PC-9 (cell line): ENCODE data around the gene ARSK. TPM values are rescaled to one million over a fixed set of nuclear protein-coding genes. Genes with fewer than 3 reads are reported as not detected.

Experiments
- BruUV-seq: library from RNA; stranded (reverse); fragments of 400-500 nt; replicated peaks from 2 replicates; lab custom pipeline; 2021; lab: Mats Ljungman, UMichigan
- CTCF ChIA-PET: fragments of 300-600 bp; sonication (Branson Sonifier 250); formaldehyde crosslinking; loops from one replicate; lab custom pipeline; 2022; ENCODE audit warnings: antibody characterized with exemption; lab: Charles Lee
- POLR2A ChIA-PET: fragments of 300-600 bp; sonication (Branson Sonifier 250); formaldehyde crosslinking; loops from one replicate; lab custom pipeline; 2022; ENCODE audit warnings: antibody characterized with exemption; ENCODE audit not compliant: unreplicated experiment; lab: Charles Lee
- DNase-seq, 2 experiments: peaks; one replicate each; pipeline versions ENCODE4 v3.0.0 to v3.0.0-alpha.2; 2015 to 2022; ENCODE audit warnings: mixed read lengths in 1 of 2
- H2AFZ ChIP-seq: fragments of 200-600 bp; sonication (generic); 2 replicates; pipeline ENCODE4 v1.8.1; 2017; ENCODE audit warnings: antibody characterized with exemption
- H3F3A ChIP-seq: fragments of 200-600 bp; sonication (generic); 2 replicates; pipeline ENCODE4 v1.8.1; 2017; ENCODE audit warnings: antibody characterized with exemption, mild to moderate bottlenecking, low read depth; ENCODE audit not compliant: insufficient read depth
- H3K27ac ChIP-seq: fragments of 200-600 bp; sonication (generic); 2 replicates; pipeline ENCODE4 v1.6.1; 2016; ENCODE audit warnings: mixed run types
- H3K27me3 ChIP-seq: fragments of 200-600 bp; sonication (generic); 2 replicates; pipeline ENCODE4 v1.6.1; 2016; ENCODE audit warnings: low read depth, mixed run types; ENCODE audit not compliant: insufficient read depth
- H3K36me3 ChIP-seq: fragments of 200-600 bp; sonication (generic); 2 replicates; pipeline ENCODE4 v1.6.1; 2016; ENCODE audit warnings: low read depth, mixed run types
- H3K4me1 ChIP-seq: fragments of 200-600 bp; sonication (generic); replicated peaks from 2 replicates; pipeline ENCODE4 v1.6.1; 2016; ENCODE audit warnings: mixed run types; ENCODE audit not compliant: insufficient read depth
- H3K4me2 ChIP-seq: fragments of 200-600 bp; sonication (generic); 2 replicates; pipeline ENCODE4 v1.6.1; 2017; ENCODE audit warnings: mixed run types
- H3K4me3 ChIP-seq: fragments of 200-600 bp; sonication (generic); 2 replicates; pipeline ENCODE4 v1.6.1; 2016; ENCODE audit warnings: mixed run types
- H3K79me2 ChIP-seq: fragments of 200-600 bp; sonication (generic); 2 replicates; pipeline ENCODE4 v1.6.1; 2017; ENCODE audit warnings: low read depth, mixed run types
- H3K9me2 ChIP-seq: fragments of 200-600 bp; sonication (generic); 2 replicates; pipeline ENCODE4 v1.8.1; 2017; ENCODE audit warnings: mild to moderate bottlenecking; ENCODE audit not compliant: insufficient read depth
- H3K9me3 ChIP-seq: fragments of 200-600 bp; sonication (generic); 2 replicates; pipeline ENCODE4 v1.8.1; 2016; ENCODE audit warnings: low read depth; ENCODE audit not compliant: insufficient read depth
- H4K20me1 ChIP-seq: fragments of 200-600 bp; sonication (generic); 2 replicates; pipeline ENCODE4 v1.8.1; 2017; ENCODE audit not compliant: insufficient read depth
- EZH2 ChIP-seq: fragments of 200-600 bp; sonication (generic); IDR thresholded peaks from 2 replicates; pipeline ENCODE4 v1.8.0; 2017; ENCODE audit warnings: antibody characterized with exemption, low read depth
- intact Hi-C: fragments of 100-400 bp; cut with micrococcal nuclease; formaldehyde crosslinking; loops from one replicate; pipeline ENCODE4 v1.10.0; 2022; ENCODE audit not compliant: unreplicated experiment
- total RNA-seq: library from RNA; stranded (reverse); gene quantifications from 2 replicates; pipeline ENCODE4 v1.2.3, GENCODE V29; 2021
- TF ChIP-seq, protein P1 (sequence below): fragments of 200-600 bp; sonication (generic); conservative IDR thresholded peaks from 2 replicates; pipeline ENCODE4 v1.6.1; 2017; ENCODE audit warnings: mixed run types, antibody characterized with exemption, mild to moderate bottlenecking, moderate library complexity

ARSK gene
- total RNA-seq, 1 experiment from 2014 or later = 5.8 TPM

DNA sequence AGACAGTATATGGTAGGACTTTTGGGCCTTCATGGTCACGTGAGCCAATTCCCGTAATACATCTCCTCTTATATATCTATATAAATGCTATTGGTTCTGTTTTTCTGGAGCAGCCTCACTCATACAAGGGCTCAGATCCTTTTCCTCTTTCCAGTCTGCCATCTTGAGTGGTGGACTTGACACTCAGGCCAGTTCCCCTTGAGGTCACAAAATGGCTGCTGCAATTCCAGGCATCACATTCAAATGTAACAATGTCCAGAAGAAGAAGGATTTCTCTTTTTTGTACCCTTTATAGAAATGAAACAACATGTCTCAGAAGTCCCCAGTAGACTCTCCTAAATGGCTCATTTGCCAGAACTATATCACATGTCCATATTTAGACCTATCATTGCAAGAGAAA lies 69.5 kb downstream of the ARSK start:
- ChIA-PET CTCF (no interaction called here), POLR2A (no interaction called here)
- Histone ChIP-seq H3K27ac (no peak overlapping the region), H3K36me3 (no peaks in the 10 kb centered on the region), H3K27me3 (peaks cover 13% of the 10 kb centered on the region; the same call in 1 of the 2 replicates), H3F3A (0 out of 2 replicates have a peak, but pooled peaks cover 3% of the 10 kb centered on the region), H3K4me3 (no peak overlapping the region), H3K9me2 (no peaks in the 10 kb centered on the region), H3K9me3 (no peaks in the 10 kb centered on the region), H3K4me2 (no peak overlapping the region), H2AFZ (no peak overlapping the region), H3K79me2 (no peaks in the 10 kb centered on the region), H3K4me1 (0 out of 2 replicates have a peak, but pooled peaks cover 4% of the 10 kb centered on the region), H4K20me1 (no peaks in the 10 kb centered on the region)
- no TSS peak for BruUV-seq
- intact Hi-C loops = no loop called here
- no peak for DNase-seq
- TF ChIP-seq, protein P1, sequence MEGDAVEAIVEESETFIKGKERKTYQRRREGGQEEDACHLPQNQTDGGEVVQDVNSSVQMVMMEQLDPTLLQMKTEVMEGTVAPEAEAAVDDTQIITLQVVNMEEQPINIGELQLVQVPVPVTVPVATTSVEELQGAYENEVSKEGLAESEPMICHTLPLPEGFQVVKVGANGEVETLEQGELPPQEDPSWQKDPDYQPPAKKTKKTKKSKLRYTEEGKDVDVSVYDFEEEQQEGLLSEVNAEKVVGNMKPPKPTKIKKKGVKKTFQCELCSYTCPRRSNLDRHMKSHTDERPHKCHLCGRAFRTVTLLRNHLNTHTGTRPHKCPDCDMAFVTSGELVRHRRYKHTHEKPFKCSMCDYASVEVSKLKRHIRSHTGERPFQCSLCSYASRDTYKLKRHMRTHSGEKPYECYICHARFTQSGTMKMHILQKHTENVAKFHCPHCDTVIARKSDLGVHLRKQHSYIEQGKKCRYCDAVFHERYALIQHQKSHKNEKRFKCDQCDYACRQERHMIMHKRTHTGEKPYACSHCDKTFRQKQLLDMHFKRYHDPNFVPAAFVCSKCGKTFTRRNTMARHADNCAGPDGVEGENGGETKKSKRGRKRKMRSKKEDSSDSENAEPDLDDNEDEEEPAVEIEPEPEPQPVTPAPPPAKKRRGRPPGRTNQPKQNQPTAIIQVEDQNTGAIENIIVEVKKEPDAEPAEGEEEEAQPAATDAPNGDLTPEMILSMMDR = no peak
- no peak for TF ChIP-seq EZH2

DNA sequence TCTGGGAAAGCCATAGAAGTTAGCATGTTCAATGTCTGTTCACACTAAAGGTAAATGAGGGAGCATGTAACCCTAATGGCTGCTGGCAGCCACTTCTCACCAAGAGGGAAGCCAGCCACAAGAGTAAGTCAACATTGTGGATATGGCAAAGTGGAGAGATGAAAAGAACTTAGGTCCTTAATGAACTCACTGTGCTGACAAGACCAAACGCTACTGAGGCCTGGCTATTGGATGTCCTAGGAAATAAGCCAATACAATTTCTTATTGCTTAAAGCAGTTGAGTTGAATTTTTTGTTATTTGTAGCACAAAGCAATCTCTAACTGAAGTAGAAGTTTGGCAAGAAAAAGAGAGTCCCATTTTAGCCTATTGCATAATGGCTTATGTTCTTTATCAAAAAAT lies 71.8 kb downstream of the ARSK start:
- Histone ChIP-seq H3K9me2 (no peaks in the 10 kb centered on the region), H3K4me3 (no peak overlapping the region), H3K27ac (no peak overlapping the region), H3K4me2 (no peak overlapping the region), H3F3A (0 out of 2 replicates have a peak, but pooled peaks cover 3% of the 10 kb centered on the region), H2AFZ (no peak overlapping the region), H3K9me3 (no peaks in the 10 kb centered on the region), H3K36me3 (no peaks in the 10 kb centered on the region), H4K20me1 (no peaks in the 10 kb centered on the region), H3K27me3 (no peaks in the 10 kb centered on the region), H3K79me2 (no peaks in the 10 kb centered on the region), H3K4me1 (no peaks in the 10 kb centered on the region)
- TF ChIP-seq EZH2 = no peak
- TF ChIP-seq, protein P1 = no peak
- ChIA-PET CTCF (no interaction called here), POLR2A (no interaction called here)
- BruUV-seq = no TSS peak
- no peak for DNase-seq
- intact Hi-C loops = no loop called here

GRCh38 chr5:95627971-95628810 lies 73.3 kb downstream of the ARSK start:
- Histone ChIP-seq H3K27me3 (no peaks in the 10 kb centered on the region), H3K4me3 (no peak overlapping the region), H3K4me1 (no peaks in the 10 kb centered on the region), H3K79me2 (no peaks in the 10 kb centered on the region), H3K36me3 (no peaks in the 10 kb centered on the region), H3K4me2 (no peak overlapping the region), H4K20me1 (no peaks in the 10 kb centered on the region), H3K9me2 (no peaks in the 10 kb centered on the region), H3K9me3 (no peaks in the 10 kb centered on the region), H2AFZ (no peak overlapping the region), H3K27ac (no peak overlapping the region), H3F3A (no peaks in the 10 kb centered on the region)
- CTCF ChIA-PET = no interaction called here
- intact Hi-C loops = no loop called here
- POLR2A ChIA-PET = no interaction called here
- BruUV-seq = no TSS peak
- TF ChIP-seq EZH2 = no peak
- TF ChIP-seq, protein P1 = no peak
- DNase-seq = no peak
